ENCODE measurements around the gene PTGDR2.

DNA sequence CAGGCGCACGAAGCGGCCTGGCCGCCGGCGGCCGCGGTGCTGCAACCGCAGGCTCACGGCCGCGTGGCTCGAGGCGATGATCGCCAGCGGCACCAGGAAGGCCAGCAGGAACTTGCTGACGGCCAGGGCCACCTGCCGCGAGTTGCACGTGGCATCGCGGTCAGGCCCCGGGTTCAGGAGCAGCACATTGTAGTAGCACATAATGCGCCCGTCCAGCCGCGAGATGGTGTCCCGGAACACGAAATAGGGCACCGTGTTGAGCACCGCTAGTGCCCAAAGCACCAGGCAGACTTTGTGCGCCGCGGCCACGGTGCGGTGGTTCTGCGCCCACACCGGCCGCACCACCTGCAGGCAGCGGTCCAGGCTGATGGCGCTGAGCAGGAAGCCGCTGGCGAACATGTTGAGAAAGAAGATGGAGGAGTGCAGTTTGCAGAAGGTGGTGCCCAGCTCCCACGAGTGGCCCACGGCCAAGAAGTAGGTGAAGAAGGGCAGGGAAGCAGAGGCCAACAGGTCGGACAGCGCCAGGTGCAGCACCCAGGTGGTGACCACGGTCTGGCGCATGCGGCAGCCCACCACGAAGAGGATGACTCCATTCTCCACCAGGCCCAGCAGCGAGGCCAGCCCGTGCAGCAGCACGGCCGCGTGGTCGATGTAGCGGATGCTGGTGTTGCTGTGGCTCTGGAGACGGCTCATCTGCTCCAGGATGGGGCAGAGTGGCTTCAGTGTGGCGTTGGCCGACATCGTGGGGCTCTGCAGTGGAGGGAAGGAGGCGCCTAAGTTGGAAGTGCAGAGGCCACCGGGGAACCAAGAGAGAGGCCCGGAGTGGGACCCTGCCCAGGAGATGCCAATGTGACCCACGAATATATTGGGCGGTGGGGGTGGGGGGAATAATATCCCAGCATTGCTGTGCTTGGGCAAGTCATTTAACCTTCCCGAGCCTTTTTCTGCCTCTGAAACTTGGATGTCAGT lies 2.5 kb downstream of the PTGDR2 start:
- TF ChIP-seq POLR2A (IDR thresholded peaks at IDR 0.05) (no peak), POLR2AphosphoS5 (IDR thresholded peaks at IDR 0.05) (no peak)
- TF ChIP-seq, protein P1, sequence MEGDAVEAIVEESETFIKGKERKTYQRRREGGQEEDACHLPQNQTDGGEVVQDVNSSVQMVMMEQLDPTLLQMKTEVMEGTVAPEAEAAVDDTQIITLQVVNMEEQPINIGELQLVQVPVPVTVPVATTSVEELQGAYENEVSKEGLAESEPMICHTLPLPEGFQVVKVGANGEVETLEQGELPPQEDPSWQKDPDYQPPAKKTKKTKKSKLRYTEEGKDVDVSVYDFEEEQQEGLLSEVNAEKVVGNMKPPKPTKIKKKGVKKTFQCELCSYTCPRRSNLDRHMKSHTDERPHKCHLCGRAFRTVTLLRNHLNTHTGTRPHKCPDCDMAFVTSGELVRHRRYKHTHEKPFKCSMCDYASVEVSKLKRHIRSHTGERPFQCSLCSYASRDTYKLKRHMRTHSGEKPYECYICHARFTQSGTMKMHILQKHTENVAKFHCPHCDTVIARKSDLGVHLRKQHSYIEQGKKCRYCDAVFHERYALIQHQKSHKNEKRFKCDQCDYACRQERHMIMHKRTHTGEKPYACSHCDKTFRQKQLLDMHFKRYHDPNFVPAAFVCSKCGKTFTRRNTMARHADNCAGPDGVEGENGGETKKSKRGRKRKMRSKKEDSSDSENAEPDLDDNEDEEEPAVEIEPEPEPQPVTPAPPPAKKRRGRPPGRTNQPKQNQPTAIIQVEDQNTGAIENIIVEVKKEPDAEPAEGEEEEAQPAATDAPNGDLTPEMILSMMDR (IDR thresholded peaks at IDR 0.05), result no peak
